Type B pancreatic cell (in vitro differentiated cells): Measurements from ENCODE around the gene ACTR3C. TPM values are rescaled to one million over a fixed set of nuclear protein-coding genes. Genes with fewer than 3 reads are reported as not detected.
A peak's percentile ranks its signal among the peaks of the same experiment; 100 is the strongest.

ENCODE experiments used
- DNase-seq: peaks from one replicate; pipeline ENCODE4 v3.0.0; 2021; ENCODE audit warnings: mixed read lengths; ENCODE audit not compliant: unreplicated experiment; ENCODE audit errors: extremely low spot score
- H3K27ac Mint-ChIP-seq: 2 replicates; pipeline ENCODE4 v1.8.0; 2021; ENCODE audit warnings: mild to moderate bottlenecking, mixed read lengths
- H3K27me3 Mint-ChIP-seq: 2 replicates; pipeline ENCODE4 v1.8.0; 2021; ENCODE audit warnings: mixed read lengths
- H3K36me3 Mint-ChIP-seq: 2 replicates; pipeline ENCODE4 v1.8.0; 2021; ENCODE audit warnings: mixed read lengths
- H3K4me1 Mint-ChIP-seq: one replicate; pipeline ENCODE4 v1.8.0; 2021; ENCODE audit warnings: mixed read lengths; ENCODE audit not compliant: unreplicated experiment
- H3K4me3 Mint-ChIP-seq: 2 replicates; pipeline ENCODE4 v1.8.0; 2021; ENCODE audit warnings: mild to moderate bottlenecking, mixed read lengths
- H3K9me3 Mint-ChIP-seq: 2 replicates; pipeline ENCODE4 v1.8.0; 2021; ENCODE audit warnings: mixed read lengths
- CTCF ChIP-seq: fragments of 200-600 bp; sonication (generic); conservative IDR thresholded peaks from 2 replicates; pipeline ENCODE4 v1.5.0; 2021; ENCODE audit warnings: antibody characterized with exemption, mild to moderate bottlenecking
- total RNA-seq: library from RNA; stranded (reverse); gene quantifications from 2 replicates; pipeline ENCODE4 v1.2.1, GENCODE V29; 2021; ENCODE audit warnings: low replicate concordance

Gene ACTR3C
- total RNA-seq, 1 donor from 2014 or later = 4.8 TPM

DNA sequence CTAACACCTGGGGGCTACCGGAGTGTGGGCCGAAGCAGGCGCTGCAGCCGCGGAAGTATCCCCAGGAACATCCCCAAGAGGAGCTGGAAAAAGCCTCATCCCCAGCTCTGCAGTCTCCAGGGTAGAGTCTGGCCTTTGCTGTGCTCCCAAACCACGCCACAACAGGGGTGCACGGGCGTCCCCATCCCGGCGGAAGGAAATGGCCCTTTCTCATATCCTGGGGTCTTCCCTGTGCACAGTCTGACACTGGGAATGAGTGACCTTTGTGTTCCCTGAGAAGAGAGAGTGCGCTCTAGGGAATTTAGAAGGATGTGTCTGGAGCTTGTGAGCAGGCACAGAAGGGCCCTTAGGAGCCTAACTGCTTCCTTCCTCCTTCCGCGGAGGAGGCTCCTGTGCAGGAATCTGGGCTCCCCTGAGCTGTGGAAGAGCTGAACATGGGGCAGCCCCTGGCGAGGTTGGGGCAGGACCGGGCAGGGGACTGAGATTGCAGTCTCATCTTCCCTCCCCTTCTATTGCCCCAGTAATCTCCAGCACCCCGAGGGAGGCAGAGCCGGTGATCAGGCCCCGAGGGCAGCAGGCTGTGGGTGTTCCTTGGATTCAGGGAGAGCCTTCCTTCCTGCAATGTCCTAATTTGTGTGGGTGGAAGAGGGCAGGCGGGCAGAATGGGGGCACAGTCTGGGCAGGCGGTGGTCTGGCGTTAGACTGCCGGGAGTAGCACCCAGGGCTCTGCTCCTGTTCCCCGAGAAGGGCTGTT, 46.6 kb upstream of the ACTR3C start:
- TF ChIP-seq CTCF = no peak
- H3K27me3 Mint-ChIP-seq = no peaks in the 10 kb centered on the region
- H3K4me1 Mint-ChIP-seq = peaks cover 41% of the 10 kb centered on the region
- peak overlapping the region; percentile 95 for H3K27ac Mint-ChIP-seq
- H3K9me3 Mint-ChIP-seq = no peaks in the 10 kb centered on the region
- H3K4me3 Mint-ChIP-seq = peak overlapping the region; percentile 97
- H3K36me3 Mint-ChIP-seq = peaks cover 20% of the 10 kb centered on the region
- DNase-seq = no peak

- TF ChIP-seq CTCF = no peak
- H3K4me1 Mint-ChIP-seq = peaks cover 38% of the 10 kb centered on the region
- peak overlapping the region; percentile 97 for H3K4me3 Mint-ChIP-seq
- no peak for DNase-seq
- no peaks in the 10 kb centered on the region for H3K27me3 Mint-ChIP-seq
- no peaks in the 10 kb centered on the region for H3K9me3 Mint-ChIP-seq
- peak overlapping the region; percentile 95 for H3K27ac Mint-ChIP-seq
- peaks cover 15% of the 10 kb centered on the region for H3K36me3 Mint-ChIP-seq
Observed at GRCh38 chr7:150368884-150369747, 45.8 kb upstream of the ACTR3C start.

GRCh38 chr7:150368096-150368883, 44.9 kb upstream of the ACTR3C start, which contains the start of gene REPIN1:
TSS of gene REPIN1 (plus strand) at chr7:150368822. CDS start at chr7:150369712, 890 bp downstream.
- peak; percentile 93 for DNase-seq
- Mint-ChIP-seq H3K36me3 (peaks cover 10% of the 10 kb centered on the region), H3K27me3 (no peaks in the 10 kb centered on the region), H3K9me3 (no peaks in the 10 kb centered on the region), H3K4me3 (peak within 1 kb of the TSS; percentile 97), H3K4me1 (peaks cover 34% of the 10 kb centered on the region), H3K27ac (peak within 1 kb of the TSS; percentile 98)
- TF ChIP-seq CTCF = no peak

- TF ChIP-seq CTCF = no peak
Observed at GRCh38 chr7:150367677-150368095, 44.3 kb upstream of the ACTR3C start.

GRCh38 chr7:150365673-150366398, 42.5 kb upstream of the ACTR3C start:
- Mint-ChIP-seq H3K27ac (peak overlapping the region; percentile 96), H3K4me1 (peaks cover 47% of the 10 kb centered on the region), H3K27me3 (no peaks in the 10 kb centered on the region), H3K9me3 (no peaks in the 10 kb centered on the region), H3K36me3 (peaks cover 4% of the 10 kb centered on the region), H3K4me3 (peak overlapping the region; percentile 82)
- no peak for DNase-seq
- TF ChIP-seq CTCF = no peak

More at GRCh38 chr7:150367677-150368095, 44.3 kb upstream of the ACTR3C start:
- peak overlapping the region; percentile 90 for H3K4me3 Mint-ChIP-seq
- H3K27me3 Mint-ChIP-seq = no peaks in the 10 kb centered on the region
- H3K36me3 Mint-ChIP-seq = peaks cover 6% of the 10 kb centered on the region
- DNase-seq = no peak
- no peaks in the 10 kb centered on the region for H3K9me3 Mint-ChIP-seq
- H3K4me1 Mint-ChIP-seq = peaks cover 34% of the 10 kb centered on the region
- H3K27ac Mint-ChIP-seq = peak overlapping the region; percentile 98
